Measurements from ENCODE around the gene MCU. TPM values are rescaled to one million over a fixed set of nuclear protein-coding genes. Genes with fewer than 3 reads are reported as not detected.
"Not testable (repeated sequence)": the region's sequence is repeated elsewhere in the genome, so short reads cannot be mapped to it uniquely, and the experiment has no call there.

The MCU gene
- total RNA-seq, 2 experiments from 2014 or later: 9.4 to 9.9 TPM

DNA sequence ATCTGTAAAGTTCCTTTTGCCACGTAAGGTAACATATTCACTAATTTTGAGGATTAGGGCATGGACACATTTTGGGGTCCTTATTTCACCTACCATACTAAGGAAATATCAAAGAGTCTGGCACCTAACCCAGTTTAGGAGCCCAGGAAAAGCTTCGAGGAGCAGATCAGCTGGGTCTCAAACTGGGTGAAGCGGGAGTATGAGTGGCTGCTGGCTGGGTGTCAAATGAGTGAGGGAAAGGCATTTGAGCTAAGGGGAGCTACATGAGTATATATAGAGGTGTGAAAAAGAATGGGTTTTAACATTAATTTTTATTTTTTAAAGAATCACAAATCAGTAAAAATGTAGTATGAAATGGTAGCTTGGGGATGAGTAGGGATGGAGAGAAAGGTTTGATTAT, 71.3 kb downstream of the MCU start:
- no peaks in the 10 kb centered on the region for H4K20me1 ChIP-seq (ENCODE audit: insufficient read depth, low read length)
- no peak overlapping the region for H3K4me2 ChIP-seq (ENCODE audit: low read length)
- intact Hi-C loops (cut with micrococcal nuclease; ENCODE audit: unreplicated experiment): no loop called here
- ChIA-PET POLR2A (interaction anchor here (0.6 to 0.7 kb wide), 2 partner anchors 19 to 493 kb away, joined by 3 read pairs; no protein-coding TSS in a partner anchor), CTCF (ENCODE audit: unreplicated experiment) (no interaction called here)
- H3K4me1 ChIP-seq (ENCODE audit: insufficient read depth, low read length, poor library complexity, severe bottlenecking): no peaks in the 10 kb centered on the region
- no peak overlapping the region for H2AFZ ChIP-seq (ENCODE audit: low read length)
- BruUV-seq (replicated peaks): no TSS peak
- no peak overlapping the region for H3K27ac ChIP-seq (ENCODE audit: low read depth, low read length, poor library complexity, severe bottlenecking)
- no peak for TF ChIP-seq EZH2phosphoT487 (IDR thresholded peaks at IDR 0.05; ENCODE audit: borderline replicate concordance, low read depth, low read length)
- no peak for TF ChIP-seq CTCF (conservative IDR thresholded peaks at IDR 0.05; ENCODE audit: low read length)
- no peaks in the 10 kb centered on the region for H3K9me2 ChIP-seq (ENCODE audit: insufficient read depth, low read length)
- H3K4me3 ChIP-seq (ENCODE audit: low read depth, low read length, poor library complexity, severe bottlenecking): no peak overlapping the region
- no peaks in the 10 kb centered on the region for H3K9me3 ChIP-seq (ENCODE audit: low read length)
- H3K79me2 ChIP-seq (ENCODE audit: insufficient read depth, low read depth, low read length): no peaks in the 10 kb centered on the region
- DNase-seq (ENCODE audit: low spot score): no peak
- H3K36me3 ChIP-seq (ENCODE audit: insufficient read depth, low read length): no peaks in the 10 kb centered on the region

GRCh38 chr10:72764151-72764550, 72.2 kb downstream of the MCU start:
- Histone ChIP-seq H3K9me3 (ENCODE audit: low read length) (no peaks in the 10 kb centered on the region), H3K4me3 (ENCODE audit: low read depth, low read length, poor library complexity, severe bottlenecking) (no peak overlapping the region), H3K4me1 (ENCODE audit: insufficient read depth, low read length, poor library complexity, severe bottlenecking) (no peaks in the 10 kb centered on the region), H2AFZ (ENCODE audit: low read length) (no peak overlapping the region), H3K27ac (ENCODE audit: low read depth, low read length, poor library complexity, severe bottlenecking) (no peak overlapping the region), H4K20me1 (ENCODE audit: insufficient read depth, low read length) (no peaks in the 10 kb centered on the region), H3K9me2 (ENCODE audit: insufficient read depth, low read length) (no peaks in the 10 kb centered on the region), H3K79me2 (ENCODE audit: insufficient read depth, low read depth, low read length) (no peaks in the 10 kb centered on the region), H3K4me2 (ENCODE audit: low read length) (no peak overlapping the region), H3K36me3 (ENCODE audit: insufficient read depth, low read length) (no peaks in the 10 kb centered on the region)
- no peak for DNase-seq (ENCODE audit: low spot score)
- ChIA-PET POLR2A (no interaction called here), CTCF (ENCODE audit: unreplicated experiment) (no interaction called here)
- no TSS peak for BruUV-seq (replicated peaks)
- TF ChIP-seq CTCF (conservative IDR thresholded peaks at IDR 0.05; ENCODE audit: low read length) (no peak), EZH2phosphoT487 (IDR thresholded peaks at IDR 0.05; ENCODE audit: borderline replicate concordance, low read depth, low read length) (no peak)
- intact Hi-C loops (cut with micrococcal nuclease; ENCODE audit: unreplicated experiment): no loop called here

- CTCF ChIA-PET (ENCODE audit: unreplicated experiment): no interaction called here
- no peaks in the 10 kb centered on the region for H3K9me2 ChIP-seq (ENCODE audit: insufficient read depth, low read length)
- BruUV-seq (replicated peaks): no TSS peak
- no peaks in the 10 kb centered on the region for H3K4me1 ChIP-seq (ENCODE audit: insufficient read depth, low read length, poor library complexity, severe bottlenecking)
- DNase-seq (ENCODE audit: low spot score): no peak
- no peaks in the 10 kb centered on the region for H4K20me1 ChIP-seq (ENCODE audit: insufficient read depth, low read length)
- H2AFZ ChIP-seq (ENCODE audit: low read length): no peak overlapping the region
- intact Hi-C loops (cut with micrococcal nuclease; ENCODE audit: unreplicated experiment): no loop called here
- POLR2A ChIA-PET: interaction anchor here (0.9 kb wide), 1 partner anchor 9 kb away, joined by 3 read pairs; no protein-coding TSS in a partner anchor
- no peaks in the 10 kb centered on the region for H3K79me2 ChIP-seq (ENCODE audit: insufficient read depth, low read depth, low read length)
- no peak for TF ChIP-seq EZH2phosphoT487 (IDR thresholded peaks at IDR 0.05; ENCODE audit: borderline replicate concordance, low read depth, low read length)
- H3K9me3 ChIP-seq (ENCODE audit: low read length): no peaks in the 10 kb centered on the region
- H3K27ac ChIP-seq (ENCODE audit: low read depth, low read length, poor library complexity, severe bottlenecking): no peak overlapping the region
- H3K36me3 ChIP-seq (ENCODE audit: insufficient read depth, low read length): no peaks in the 10 kb centered on the region
- no peak overlapping the region for H3K4me2 ChIP-seq (ENCODE audit: low read length)
- no peak overlapping the region for H3K4me3 ChIP-seq (ENCODE audit: low read depth, low read length, poor library complexity, severe bottlenecking)
These were observed 73.3 kb downstream of the MCU start for GRCh38 chr10:72765051-72765745.

DNA sequence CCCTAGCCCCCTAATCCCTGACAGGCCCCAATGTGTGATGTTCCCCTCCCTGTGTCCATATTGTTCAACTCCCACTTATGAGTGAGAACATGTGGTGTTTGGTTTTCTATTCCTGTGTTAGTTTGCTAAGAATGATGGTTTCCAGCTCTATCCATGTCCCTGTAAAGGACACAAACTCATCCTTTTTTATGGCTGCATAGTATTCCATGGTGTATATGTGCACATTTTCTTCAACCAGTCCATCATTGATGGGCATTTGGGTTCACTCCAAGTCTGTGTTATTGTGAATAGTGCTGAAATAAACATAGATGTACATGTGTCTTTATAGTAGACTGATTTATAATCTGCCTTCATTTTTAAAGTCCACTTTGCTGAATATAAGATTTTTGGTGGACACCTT, 79.3 kb downstream of the MCU start:
- DNase-seq (ENCODE audit: low spot score); intact Hi-C loops (cut with micrococcal nuclease; ENCODE audit: unreplicated experiment); POLR2A ChIA-PET; H3K79me2 ChIP-seq (ENCODE audit: insufficient read depth, low read depth, low read length); H2AFZ ChIP-seq (ENCODE audit: low read length); CTCF ChIA-PET (ENCODE audit: unreplicated experiment); H3K9me2 ChIP-seq (ENCODE audit: insufficient read depth, low read length); H3K4me1 ChIP-seq (ENCODE audit: insufficient read depth, low read length, poor library complexity, severe bottlenecking); H3K4me3 ChIP-seq (ENCODE audit: low read depth, low read length, poor library complexity, severe bottlenecking); H3K4me2 ChIP-seq (ENCODE audit: low read length); BruUV-seq (replicated peaks); H4K20me1 ChIP-seq (ENCODE audit: insufficient read depth, low read length); H3K27ac ChIP-seq (ENCODE audit: low read depth, low read length, poor library complexity, severe bottlenecking); H3K36me3 ChIP-seq (ENCODE audit: insufficient read depth, low read length): not testable (repeated sequence)
- 0 out of 2 replicates have a peak, but pooled peaks cover 11% of the 10 kb centered on the region for H3K9me3 ChIP-seq (ENCODE audit: low read length)
